ENCODE results near the gene PALLD. TPM values are rescaled to one million over a fixed set of nuclear protein-coding genes. Genes with fewer than 3 reads are reported as not detected.
A peak's percentile ranks its signal among the peaks of the same experiment; 100 is the strongest.

Gene PALLD
- total and polyA plus RNA-seq, 2 donors (not counting 3 experiments of a cell fraction or from before 2014, with no cell fraction given) = 13.4 to 48.2 TPM

- H3K9ac ChIP-seq (replicated peaks; ENCODE audit: extremely low read depth, insufficient read depth, low read length) = no peak overlapping the region
- H3K4me2 ChIP-seq (ENCODE audit: insufficient read depth, low read length) = no peak overlapping the region
- H3K4me3 ChIP-seq (replicated peaks in 1 of 3; ENCODE audit: insufficient read depth in 1 of 3, low read depth in 1 of 3, low read length in 3 of 3) = no peak overlapping the region
- BruUV-seq (replicated peaks) = no TSS peak
- TF ChIP-seq EZH2 (IDR thresholded peaks at IDR 0.05; ENCODE audit: borderline replicate concordance, low read depth, low read length, severe bottlenecking) (no peak), POLR2AphosphoS5 (IDR thresholded peaks at IDR 0.05; ENCODE audit: insufficient read depth, low read depth, low read length) (no peak), CTCF (IDR thresholded peaks at IDR 0.05; ENCODE audit: extremely low read depth in 1 of 2, insufficient read depth in 1 of 2, low read depth in 1 of 2, low read length in 2 of 2) (no peak), JUN (IDR thresholded peaks at IDR 0.05; ENCODE audit: borderline replicate concordance, insufficient read depth, insufficient read length, low read depth) (no peak), MYC (IDR thresholded peaks at IDR 0.05; ENCODE audit: low read depth, low read length) (no peak), POLR2A (IDR thresholded peaks at IDR 0.05; ENCODE audit: low read depth, low read length) (no peak), FOS (IDR thresholded peaks at IDR 0.05; ENCODE audit: borderline replicate concordance, insufficient read depth, low read length) (no peak), GATA2 (IDR thresholded peaks at IDR 0.05; ENCODE audit: insufficient read depth, insufficient read length, low read depth, low read length) (no peak), MAX (IDR thresholded peaks at IDR 0.05; ENCODE audit: insufficient read depth, insufficient read length) (no peak)
- dilution Hi-C loops (cut with MboI; ENCODE audit: extremely low pct_ligation_motif_present, low sequenced_read_pairs) (no loop called here), intact Hi-C loops (cut with micrococcal nuclease) (loop anchor here (2.0 to 5.0 kb wide), 4 partner anchors 106 to 529 kb away; no protein-coding TSS in a partner anchor)
- H3K27me3 ChIP-seq (ENCODE audit: control insufficient read depth in 2 of 2, insufficient read depth in 2 of 2, low read length in 2 of 2) = no peaks in the 10 kb centered on the region
- no peaks in the 10 kb centered on the region for H3K9me3 ChIP-seq (replicated peaks; ENCODE audit: control insufficient read depth, insufficient read depth, low read length)
- CTCF ChIA-PET = interaction anchor here (0.6 to 7.1 kb wide), 26 partner anchors 9 to 232 kb away, joined by 3 to 78 read pairs (median 4); partner anchors contain the start of gene DDX60L
- peaks cover 12% of the 10 kb centered on the region for H3K4me1 ChIP-seq (ENCODE audit: control insufficient read depth, extremely low read depth, insufficient read depth, low read length)
- DNase-seq (ENCODE audit: low read depth, low spot score) (peak; percentile 70), FAIRE-seq (peak; percentile 28)
- H3K9me1 ChIP-seq (replicated peaks; ENCODE audit: control insufficient read depth, extremely low read depth, insufficient read depth, low read length) = no peaks in the 10 kb centered on the region
- H4K20me1 ChIP-seq (replicated peaks; ENCODE audit: control insufficient read depth, extremely low read depth, insufficient read depth, low read length) = no peaks in the 10 kb centered on the region
- H3K79me2 ChIP-seq (ENCODE audit: control insufficient read depth, insufficient read depth, low read length) = no peaks in the 10 kb centered on the region
- H3K27ac ChIP-seq (ENCODE audit: insufficient read depth, low read depth, low read length) = no peak overlapping the region
- no peaks in the 10 kb centered on the region for H3K36me3 ChIP-seq (ENCODE audit: control insufficient read depth in 2 of 2, extremely low read depth in 1 of 2, insufficient read depth in 2 of 2, low read length in 2 of 2)
- H2AFZ ChIP-seq (ENCODE audit: low read depth, low read length) = peak overlapping the region; percentile 36
- POLR2A ChIA-PET = no interaction called here
These were observed 214.6 kb downstream of the PALLD start for GRCh38 chr4:168711197-168712140.

Data from endothelial cell of umbilical vein (primary cell).